Embryonic facial prominence (tissue), 1 donor: Measurements from ENCODE around the gene KDM5A.

ENCODE experiments used
- DNase-seq: peaks from one replicate; pipeline ENCODE4 v3.0.0-alpha.2; 2016; ENCODE audit errors: extremely low spot score

Gene KDM5A

GRCh38 chr12:272942-273341 lies 116.2 kb downstream of the KDM5A start:
- no peak for DNase-seq

DNA sequence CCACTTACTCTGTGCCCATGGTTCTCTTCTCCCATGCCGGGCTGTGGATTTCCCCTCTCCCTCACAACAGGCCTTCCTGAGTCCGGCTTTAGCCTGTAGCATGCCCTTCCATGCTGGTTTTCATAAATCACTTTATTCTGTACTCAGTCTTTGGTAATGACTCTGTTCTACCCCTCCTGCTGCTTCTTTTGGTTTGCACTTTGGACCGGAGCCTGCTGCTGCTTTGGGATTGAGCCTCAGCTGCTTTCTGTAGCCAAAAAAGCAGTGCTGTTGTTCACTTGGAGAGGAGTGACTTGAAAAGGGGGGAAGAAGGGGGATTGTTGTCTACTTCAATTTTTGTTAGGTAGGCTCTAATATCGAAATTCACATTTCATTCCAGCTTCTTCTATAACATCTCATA lies 118.0 kb downstream of the KDM5A start:
- DNase-seq: no peak

- DNase-seq: no peak
Observed at GRCh38 chr12:269191-269590, 119.9 kb downstream of the KDM5A start.

- no peak for DNase-seq
Observed at GRCh38 chr12:268483-268840, 120.7 kb downstream of the KDM5A start.

DNA sequence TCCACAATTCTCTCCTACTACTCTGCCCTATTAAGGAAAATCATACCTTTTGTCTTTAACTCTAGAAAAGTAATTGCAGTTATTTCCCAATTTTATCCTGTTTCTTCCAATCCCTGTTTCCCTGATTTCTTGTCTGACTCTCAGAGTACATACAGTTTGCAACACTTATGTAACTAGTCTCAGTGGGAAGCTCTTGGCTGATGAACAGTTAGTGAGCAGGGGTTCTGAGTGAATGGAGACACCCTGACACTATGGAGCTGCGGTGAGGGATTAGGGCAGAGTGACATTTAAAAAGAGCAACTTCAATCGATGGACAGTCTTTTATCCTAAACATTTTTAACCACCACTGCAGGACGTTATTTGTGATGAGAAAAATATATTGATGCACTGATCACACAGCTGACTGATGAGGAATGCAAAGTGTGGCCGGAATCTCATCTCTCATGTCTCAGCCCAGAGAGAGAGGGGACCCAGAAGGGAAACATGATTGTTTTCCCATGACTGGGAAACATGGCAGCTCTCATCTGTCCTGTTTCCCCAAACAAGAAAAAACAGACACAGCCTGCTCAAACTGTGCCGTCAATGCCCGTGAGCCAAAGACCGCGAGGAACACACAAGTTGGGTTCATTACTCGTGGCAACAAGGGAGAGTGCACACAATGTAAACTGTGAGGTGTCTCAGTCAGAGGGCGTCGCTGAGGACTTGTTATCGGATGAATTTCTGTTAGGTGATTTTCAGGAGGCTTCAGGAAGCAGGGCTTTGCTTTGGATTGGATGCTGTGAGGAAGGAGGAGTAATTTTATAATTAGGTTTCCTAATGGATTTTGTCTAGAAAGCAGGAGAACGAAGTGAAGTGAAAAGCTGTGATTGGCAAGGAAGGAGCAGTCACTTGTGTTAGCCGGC lies 121.3 kb downstream of the KDM5A start:
- no peak for DNase-seq

DNA sequence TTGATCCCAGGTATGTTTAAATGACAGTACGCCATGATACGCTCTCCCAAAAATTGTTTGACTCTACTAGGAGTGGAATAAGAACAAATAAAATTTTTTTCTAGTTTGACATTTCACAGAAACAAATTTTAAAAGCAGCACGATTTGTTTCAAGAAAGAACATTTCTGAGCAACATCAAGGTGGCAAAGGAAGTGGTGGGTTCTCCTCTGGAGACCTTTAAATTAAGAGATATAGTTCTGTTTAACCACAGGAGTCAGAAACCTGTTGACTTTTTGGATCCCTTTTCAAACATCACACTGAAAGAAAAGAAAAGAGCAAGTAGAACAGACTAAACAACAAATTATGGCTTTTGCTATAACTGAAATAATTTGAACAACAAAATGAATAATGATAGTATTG lies 124.0 kb downstream of the KDM5A start:
- no peak for DNase-seq

- no peak for DNase-seq
Observed at GRCh38 chr12:264269-264668, 124.9 kb downstream of the KDM5A start.

DNA sequence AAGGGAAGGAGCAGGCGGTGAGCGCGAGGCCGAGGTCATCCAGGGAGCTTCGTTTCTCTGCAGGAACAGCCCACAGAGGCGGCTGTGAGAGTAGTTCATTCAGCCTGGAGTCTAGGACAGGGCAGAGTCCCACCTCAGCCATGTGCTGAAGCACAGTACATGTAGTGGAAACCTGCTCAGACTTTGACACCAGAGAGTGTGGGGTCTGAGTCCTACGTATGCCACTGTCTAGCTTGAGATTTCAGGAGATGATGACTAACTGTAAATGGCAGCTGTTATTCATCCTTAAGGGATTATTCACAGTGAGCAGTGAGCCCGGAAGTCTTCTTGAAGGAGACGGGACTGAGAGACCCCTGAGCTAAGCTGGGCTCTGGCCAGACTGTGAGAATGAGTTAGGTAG lies 125.5 kb downstream of the KDM5A start:
- DNase-seq: no peak

DNA sequence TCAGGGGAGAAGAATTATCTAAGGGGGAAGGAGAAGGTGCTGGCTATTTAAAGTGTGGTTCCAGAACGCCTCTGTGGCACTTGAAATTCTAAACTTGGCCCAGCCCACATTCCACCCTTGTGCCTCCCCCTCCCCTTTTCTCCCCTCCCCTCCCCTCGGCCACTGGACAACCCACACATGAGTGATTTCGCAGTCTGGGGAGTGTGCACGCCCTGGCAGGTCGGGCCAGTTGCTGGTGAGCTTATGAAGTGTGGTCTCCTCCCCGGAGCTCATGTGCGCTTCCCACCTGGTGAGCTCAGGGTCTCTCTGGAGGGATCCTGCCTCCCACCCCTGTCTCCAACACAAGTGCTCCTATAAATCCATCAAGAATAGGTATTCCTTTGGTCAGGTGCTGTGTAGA lies 126.3 kb downstream of the KDM5A start, which contains the start of gene SLC6A13:
TSS of gene SLC6A13 (minus strand) at position 20 of the 400 bp plus-strand sequence. CDS start 2,784 bp downstream, outside the sequence.
- DNase-seq: no peak

- no peak for DNase-seq
Observed at GRCh38 chr12:262113-262512, 127.0 kb downstream of the KDM5A start.

DNA sequence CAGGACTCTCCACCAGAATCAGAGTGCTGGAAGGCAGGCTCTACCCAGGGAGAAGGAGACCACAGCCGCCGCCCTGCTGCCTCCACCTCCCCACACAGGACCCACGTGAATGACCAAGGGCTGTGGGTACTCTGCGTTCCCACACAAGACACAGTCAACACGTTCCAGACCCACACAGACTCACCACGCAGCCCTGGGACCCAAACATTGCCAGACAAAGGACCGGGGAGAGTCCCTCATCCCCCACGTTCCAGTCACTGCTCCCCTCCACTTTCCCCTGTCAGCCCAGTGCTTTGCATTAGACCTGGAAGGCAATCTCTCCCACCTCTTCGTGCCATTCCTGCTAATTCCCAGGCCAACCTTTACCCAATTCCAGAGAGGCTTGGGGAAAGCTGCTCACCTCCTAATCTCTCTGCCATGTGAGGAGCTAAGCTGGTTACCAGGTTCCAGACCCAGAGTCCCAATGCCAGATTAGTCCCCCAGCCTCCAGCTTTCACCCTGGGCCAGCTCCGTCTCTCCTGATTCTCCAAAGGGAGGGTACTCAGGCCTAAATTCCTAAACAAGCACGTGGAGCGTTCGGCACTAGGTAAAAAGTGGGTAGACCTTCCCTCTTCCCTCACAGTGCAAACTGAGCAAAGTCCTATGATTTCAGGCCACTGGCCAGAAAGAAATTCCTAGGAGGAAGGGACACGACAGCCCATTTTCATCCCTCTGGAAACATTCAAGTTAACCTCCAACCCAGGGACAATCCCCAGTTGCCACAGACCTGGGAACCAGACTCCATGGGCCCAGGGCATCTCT lies 131.4 kb downstream of the KDM5A start:
- DNase-seq: no peak

DNA sequence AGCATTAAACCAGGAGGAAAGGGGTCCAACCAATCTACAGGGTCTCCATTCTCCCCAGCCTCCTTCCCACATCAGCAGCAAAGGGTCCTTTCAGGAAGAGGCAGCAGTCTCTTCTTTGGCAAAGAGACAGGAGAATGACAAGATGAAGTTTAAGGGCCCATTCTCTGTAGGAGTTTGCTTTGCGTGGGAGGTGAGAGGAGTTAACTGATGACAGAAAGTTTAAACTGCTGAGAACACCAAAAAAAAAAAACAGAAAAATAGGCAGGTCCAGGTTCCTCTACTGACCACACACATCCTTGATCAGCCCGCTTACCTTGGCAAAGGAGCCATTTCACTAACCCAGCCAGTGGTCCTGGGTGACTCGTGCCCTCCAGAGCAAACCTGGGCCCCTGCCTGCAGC lies 132.2 kb downstream of the KDM5A start:
- no peak for DNase-seq

DNA sequence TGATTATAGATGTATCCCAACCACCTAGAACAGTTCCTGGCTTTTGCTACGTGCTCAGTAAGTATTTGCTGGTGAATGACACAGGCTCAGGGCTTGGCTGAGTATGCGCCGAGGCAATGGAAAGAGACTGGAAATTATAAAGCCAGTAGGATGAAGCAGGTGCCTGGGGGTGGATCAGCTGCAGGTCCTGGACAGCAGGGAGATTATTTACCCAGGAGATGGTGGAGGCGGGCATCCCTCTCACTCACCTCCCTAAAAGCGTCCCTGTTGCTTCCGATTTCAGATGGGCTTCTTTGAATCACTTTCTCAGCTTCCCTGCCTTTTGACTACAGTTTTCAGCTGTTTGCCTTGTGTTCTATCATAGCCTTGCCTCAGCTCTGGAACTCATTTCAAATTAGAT lies 132.9 kb downstream of the KDM5A start:
- DNase-seq: no peak

DNA sequence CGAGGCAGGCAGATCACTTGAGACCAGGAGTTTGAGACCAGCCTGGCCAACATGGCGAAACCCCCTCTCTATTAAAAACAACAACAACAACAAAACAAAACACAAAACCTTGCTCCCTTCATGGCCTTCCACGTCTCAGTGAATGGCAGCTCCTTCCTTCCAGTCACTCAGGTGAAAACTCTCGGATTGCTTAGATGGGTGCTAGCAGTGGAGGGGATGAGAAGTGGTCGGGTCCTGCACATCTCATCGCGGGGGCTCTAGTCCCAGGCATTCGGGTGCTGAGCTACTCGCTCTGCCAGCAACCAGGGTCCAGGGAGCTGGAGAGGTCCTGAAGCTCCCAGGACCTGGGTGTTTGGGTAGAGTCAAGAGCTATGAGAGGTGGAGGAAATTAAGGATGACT lies 134.2 kb downstream of the KDM5A start:
- DNase-seq: no peak

DNA sequence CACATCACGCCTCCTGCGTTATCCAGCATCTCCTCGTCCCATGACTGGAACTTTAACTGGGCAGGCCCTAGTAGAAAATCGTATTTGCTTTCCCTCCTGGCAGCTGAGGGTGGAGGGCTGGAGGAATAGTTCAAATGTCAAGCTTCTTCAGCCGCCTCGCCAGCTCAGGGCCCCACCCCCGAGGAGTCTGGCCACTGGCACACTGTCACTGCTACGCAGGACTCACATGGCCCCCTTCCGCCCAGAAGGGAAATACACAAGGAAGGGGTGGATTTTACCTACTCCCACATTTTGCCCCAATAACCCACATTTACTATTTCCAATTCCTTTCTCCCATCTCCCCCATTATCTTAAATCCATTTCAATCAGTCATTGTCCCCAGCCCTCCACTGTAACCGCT lies 135.1 kb downstream of the KDM5A start:
- DNase-seq: no peak

DNA sequence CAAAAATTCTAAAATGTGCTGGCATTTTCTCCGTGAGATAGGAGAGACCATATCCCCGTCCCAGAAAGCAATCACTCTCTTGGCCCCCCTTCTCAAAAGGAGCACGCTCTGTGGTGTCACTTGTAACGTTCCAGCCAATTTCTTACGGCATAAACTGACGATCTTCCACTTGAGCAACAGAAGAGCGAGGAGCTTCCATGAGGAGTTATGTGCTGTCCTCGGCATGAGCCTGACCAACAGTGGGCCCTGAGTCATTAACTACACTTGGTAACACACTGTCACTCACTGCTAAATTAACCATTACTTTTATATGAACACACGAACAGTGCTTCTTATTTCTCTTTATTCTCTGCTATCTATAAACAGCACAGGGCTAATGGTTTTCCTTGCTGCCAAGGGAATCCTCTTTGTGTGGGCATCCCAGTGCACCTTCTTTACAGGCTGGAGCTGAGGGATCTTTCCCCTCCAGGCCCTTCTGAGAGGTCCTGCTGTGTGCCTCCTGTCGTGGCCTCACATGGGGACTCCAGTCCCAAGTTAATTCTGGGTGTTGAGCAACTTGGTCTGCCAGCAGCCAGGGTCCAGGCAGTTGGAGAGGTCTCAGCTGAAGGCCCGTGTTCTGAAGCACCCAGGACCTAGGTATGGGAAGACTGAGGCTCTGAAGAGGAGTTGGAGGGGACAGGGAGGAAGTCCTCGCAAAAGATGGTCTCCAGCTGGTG lies 135.8 kb downstream of the KDM5A start:
- no peak for DNase-seq

GRCh38 chr12:252636-253035 lies 136.5 kb downstream of the KDM5A start:
- no peak for DNase-seq

GRCh38 chr12:247271-247670 lies 141.8 kb downstream of the KDM5A start:
- DNase-seq: no peak

DNA sequence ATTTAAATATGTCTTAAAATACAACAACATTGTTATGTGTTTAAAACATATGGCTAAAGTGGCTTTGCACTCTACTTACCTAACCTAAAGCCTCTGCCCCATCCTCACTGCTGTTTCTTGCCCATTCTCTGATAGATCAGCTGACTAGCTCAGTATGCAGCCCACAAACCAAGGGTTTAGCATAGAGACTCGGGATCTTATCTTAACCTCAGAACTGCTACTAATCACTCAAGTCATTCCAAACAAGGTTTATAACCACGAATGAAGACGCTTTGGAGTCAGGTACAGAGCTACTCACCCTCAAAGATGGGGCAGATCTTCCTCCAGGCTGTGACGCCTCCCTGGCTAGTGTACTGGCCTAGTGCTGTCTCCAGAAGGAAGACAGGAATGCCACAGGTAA lies 145.7 kb downstream of the KDM5A start:
- DNase-seq: no peak

- DNase-seq: no peak
Observed at GRCh38 chr12:242496-242895, 146.6 kb downstream of the KDM5A start.

DNA sequence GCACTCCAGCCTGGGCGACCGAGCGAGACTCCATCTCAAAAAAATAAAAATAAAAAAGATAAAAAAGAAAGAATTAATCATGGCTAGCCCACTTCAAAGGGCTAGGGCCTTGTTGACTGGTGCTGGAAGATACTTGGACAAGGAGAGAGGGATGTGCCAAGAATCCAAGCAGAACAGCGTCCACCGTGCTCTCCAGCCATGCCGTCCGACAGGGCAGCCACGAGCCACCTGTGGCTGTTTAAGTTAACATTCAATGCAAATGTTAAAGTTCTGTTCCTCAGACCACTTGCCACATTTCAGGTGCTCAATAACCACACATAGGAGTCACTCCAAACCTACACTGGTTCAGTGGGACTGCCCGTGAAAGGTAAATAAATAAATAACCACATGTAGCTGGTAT lies 147.9 kb downstream of the KDM5A start:
- no peak for DNase-seq

- no peak for DNase-seq
Observed at GRCh38 chr12:240566-240965, 148.6 kb downstream of the KDM5A start.
